GM12801 (cell line): ENCODE measurements around the gene USP14.

Source experiments
- CTCF ChIP-seq: IDR thresholded peaks from one replicate; pipeline ENCODE4 v1.5.1; 2011; ENCODE audit warnings: control low read depth; ENCODE audit not compliant: insufficient read length; ENCODE audit errors: extremely low read depth

Gene USP14

GRCh38 chr18:154151-154550 lies 4.2 kb upstream of the USP14 start:
- no peak for TF ChIP-seq CTCF

GRCh38 chr18:155688-156087 lies 2.7 kb upstream of the USP14 start:
- no peak for TF ChIP-seq CTCF

GRCh38 chr18:156514-157230 lies 1.7 kb upstream of the USP14 start:
- TF ChIP-seq CTCF, result no peak

- TF ChIP-seq CTCF, result no peak
Measured at GRCh38 chr18:159037-159652, 788 bp downstream of the USP14 start.

- no peak for TF ChIP-seq CTCF
Measured at GRCh38 chr18:159933-160332, 1.6 kb downstream of the USP14 start.

- TF ChIP-seq CTCF, result no peak
Measured at GRCh38 chr18:160831-161570, 2.6 kb downstream of the USP14 start.

GRCh38 chr18:172361-172760 lies 14.0 kb downstream of the USP14 start:
- TF ChIP-seq CTCF, result no peak
